ENCODE measurements around the gene PRRT3.
A peak's percentile ranks its signal among the peaks of the same experiment; 100 is the strongest.
"Not testable (repeated sequence)": the region's sequence is repeated elsewhere in the genome, so short reads cannot be mapped to it uniquely, and the experiment has no call there.

Gene PRRT3

GRCh38 chr3:9947025-9947995 lies 4.9 kb downstream of the PRRT3 start:
- FAIRE-seq: no peak

GRCh38 chr3:9946112-9947024 lies 5.8 kb downstream of the PRRT3 start:
- no peak for FAIRE-seq

GRCh38 chr3:9945358-9945757 lies 6.8 kb downstream of the PRRT3 start:
- no peak for FAIRE-seq

DNA sequence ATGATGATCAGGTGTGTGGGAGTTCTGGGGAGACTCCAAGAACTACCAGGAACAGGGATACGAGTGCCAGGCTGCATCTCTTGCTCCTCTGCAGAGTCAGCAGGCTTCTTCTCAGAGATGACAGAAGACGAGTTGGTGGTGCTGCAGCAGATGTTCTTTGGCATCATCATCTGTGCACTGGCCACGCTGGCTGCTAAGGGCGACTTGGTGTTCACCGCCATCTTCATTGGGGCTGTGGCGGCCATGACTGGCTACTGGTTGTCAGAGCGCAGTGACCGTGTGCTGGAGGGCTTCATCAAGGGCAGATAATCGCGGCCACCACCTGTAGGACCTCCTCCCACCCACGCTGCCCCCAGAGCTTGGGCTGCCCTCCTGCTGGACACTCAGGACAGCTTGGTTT lies 7.9 kb downstream of the PRRT3 start:
- FAIRE-seq: no peak

- no peak for FAIRE-seq
These were observed 9.1 kb downstream of the PRRT3 start for GRCh38 chr3:9942934-9943690.

DNA sequence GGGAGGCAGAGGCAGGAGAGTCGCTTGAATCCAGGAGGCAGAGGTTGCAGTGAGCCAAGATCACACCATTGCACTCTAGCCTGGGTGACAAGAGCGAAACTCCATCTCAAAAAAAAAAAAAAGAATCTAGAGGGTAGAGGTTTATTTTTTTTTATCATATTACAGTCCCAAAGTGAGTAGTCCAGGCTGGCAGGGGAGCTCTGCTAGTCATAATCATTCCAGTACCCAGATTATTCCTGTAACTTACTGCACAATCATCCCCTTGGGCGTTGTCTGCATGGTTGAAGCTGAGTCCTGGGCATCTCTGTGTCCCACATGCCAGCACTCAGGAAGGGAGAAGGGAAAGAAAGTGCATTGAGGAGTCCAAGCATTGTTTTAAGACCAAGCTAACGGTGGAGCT lies 10.0 kb downstream of the PRRT3 start:
- FAIRE-seq: no peak

GRCh38 chr3:9940746-9941145 lies 11.5 kb downstream of the PRRT3 start:
- FAIRE-seq: no peak

DNA sequence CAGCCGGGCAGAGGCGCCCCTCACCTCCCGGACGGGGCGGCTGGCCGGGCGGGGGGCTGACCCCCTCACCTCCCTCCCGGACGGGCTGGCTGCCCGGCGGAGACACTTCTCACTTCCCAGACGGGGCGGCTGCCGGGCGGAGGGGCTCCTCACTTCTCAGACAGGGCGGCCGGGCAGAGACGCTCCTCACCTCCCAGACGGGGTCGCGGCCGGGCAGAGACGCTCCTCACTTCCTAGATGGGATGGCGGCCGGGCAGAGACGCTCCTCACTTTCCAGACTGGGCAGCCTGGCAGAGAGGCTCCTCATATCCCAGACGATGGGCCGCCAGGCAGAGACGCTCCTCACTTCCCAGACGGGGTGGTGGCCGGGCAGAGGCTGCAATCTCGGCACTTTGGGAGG lies 12.3 kb downstream of the PRRT3 start:
- FAIRE-seq: not testable (repeated sequence)

DNA sequence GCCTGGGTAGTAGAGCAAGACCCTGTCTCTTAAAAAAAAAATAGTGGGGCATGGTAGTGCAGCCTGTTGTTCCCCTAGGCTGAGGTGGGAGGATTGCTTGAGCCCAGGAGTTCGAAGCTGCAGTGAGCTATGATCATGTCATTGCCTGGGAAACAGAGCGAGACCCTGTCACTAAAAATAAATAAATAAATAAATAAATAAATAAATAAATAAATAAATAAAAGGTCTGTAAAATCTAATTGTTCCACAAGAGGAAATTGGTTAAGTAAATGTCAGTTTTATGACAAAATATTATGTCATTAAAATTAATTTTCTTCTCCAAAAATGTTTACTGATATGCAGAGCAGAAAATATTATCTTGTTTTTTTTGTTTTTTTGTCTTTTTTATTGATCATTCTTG lies 13.2 kb downstream of the PRRT3 start:
- FAIRE-seq: no peak

GRCh38 chr3:9937486-9938238 lies 14.5 kb downstream of the PRRT3 start:
- no peak for FAIRE-seq

DNA sequence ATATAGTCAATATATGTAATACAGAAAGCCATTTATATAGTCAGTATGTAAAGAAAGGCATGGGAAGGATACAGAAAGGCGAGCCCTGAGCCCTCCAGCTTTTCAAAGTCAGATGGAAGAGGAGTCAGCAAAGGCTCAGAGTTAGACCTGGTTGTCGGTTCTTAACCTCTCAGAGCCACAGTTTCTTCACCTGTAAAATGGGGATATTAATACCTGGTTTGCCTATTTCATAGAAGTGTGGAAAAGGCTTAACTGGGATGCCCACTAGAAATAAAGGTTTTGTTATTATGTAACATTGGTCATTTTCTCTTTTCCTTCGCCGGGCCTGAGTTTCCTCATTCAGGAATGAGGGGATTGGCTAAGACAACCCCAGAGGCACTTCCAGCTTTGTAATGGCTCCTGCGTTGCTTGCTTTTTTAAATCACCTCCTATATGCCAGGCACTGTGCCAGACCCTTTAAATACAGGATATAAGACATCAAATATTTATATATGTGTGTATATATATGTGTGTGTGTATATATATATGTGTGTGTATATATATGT lies 16.2 kb downstream of the PRRT3 start:
- no peak for FAIRE-seq

DNA sequence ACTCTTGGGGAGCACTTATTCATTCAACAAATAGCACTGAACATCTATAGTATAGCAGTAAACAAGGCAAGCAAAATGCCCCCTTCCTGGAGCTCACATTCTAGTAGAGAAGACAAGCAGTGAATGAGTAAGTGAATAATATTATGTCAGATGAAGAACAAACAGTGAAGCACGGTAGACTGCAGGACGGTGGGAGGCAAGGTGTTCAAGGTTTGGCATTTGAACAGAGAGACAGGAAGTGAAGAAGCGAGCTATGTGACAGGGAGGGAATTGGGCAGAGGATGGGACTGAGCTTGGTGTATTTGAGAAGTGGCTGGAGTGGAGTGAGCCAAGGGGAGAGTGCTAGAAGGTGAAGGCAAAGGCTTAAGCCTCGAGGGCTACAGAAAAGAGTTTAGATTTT lies 17.2 kb downstream of the PRRT3 start:
- no peak for FAIRE-seq

- FAIRE-seq: no peak
These were observed 18.0 kb downstream of the PRRT3 start for GRCh38 chr3:9934235-9934621.

- FAIRE-seq: peak; percentile 7
These were observed 18.5 kb downstream of the PRRT3 start, which contains the start of gene CRELD1 for GRCh38 chr3:9933561-9934234. CRELD1 (plus strand) TSS chr3:9933834; CDS start chr3:9934439, 605 bp downstream.

DNA sequence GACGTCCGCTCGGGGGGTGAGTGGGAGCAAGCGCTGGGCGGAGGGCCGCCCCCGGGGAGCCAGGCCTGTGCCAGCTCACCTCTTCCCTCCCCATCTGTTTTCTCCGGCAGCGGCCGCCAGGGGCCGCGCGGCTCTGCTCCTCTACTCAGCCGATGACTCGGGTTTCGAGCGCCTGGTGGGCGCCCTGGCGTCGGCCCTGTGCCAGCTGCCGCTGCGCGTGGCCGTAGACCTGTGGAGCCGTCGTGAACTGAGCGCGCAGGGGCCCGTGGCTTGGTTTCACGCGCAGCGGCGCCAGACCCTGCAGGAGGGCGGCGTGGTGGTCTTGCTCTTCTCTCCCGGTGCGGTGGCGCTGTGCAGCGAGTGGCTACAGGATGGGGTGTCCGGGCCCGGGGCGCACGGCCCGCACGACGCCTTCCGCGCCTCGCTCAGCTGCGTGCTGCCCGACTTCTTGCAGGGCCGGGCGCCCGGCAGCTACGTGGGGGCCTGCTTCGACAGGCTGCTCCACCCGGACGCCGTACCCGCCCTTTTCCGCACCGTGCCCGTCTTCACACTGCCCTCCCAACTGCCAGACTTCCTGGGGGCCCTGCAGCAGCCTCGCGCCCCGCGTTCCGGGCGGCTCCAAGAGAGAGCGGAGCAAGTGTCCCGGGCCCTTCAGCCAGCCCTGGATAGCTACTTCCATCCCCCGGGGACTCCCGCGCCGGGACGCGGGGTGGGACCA lies 19.2 kb downstream of the PRRT3 start:
- FAIRE-seq: no peak

GRCh38 chr3:9932535-9932842 lies 19.7 kb downstream of the PRRT3 start:
- no peak for FAIRE-seq

DNA sequence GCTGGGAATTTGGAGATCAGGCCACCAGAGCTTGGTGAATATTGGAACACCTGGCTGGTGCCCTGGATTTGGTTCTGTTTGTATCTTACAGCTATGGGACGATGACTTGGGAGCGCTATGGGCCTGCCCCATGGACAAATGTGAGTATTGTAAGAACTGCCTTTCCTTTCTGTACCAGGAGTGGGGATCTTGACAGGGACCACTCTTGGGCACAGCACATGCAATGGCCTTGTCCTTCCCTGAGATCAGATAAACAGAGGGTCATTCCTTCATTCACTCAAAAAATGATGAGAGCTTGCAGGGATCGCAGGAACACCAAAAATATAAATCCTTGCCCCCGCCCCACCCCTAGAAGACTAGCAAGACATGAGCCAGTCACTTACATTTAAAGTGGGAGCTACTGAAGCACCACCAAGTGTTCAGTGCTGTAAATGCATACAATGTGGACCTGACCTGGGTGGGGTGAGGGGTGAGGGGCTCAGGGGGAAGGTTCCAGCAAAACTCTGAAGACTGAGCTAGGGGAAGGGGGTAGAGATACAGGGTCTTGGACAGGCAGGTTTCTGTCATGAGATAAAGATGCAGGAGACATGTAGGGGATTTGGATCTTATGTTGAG lies 21.3 kb downstream of the PRRT3 start:
- no peak for FAIRE-seq

- FAIRE-seq: no peak
These were observed 24.1 kb downstream of the PRRT3 start for GRCh38 chr3:9928158-9928557.

- no peak for FAIRE-seq
These were observed 33.8 kb downstream of the PRRT3 start for GRCh38 chr3:9918261-9919038.
